CD4-positive, alpha-beta T cell treated with Interleukin-15 for 4 hours (primary cell): Measurements from ENCODE around the gene FGF5.
"Not testable (repeated sequence)": the region's sequence is repeated elsewhere in the genome, so short reads cannot be mapped to it uniquely, and the experiment has no call there.

Experiments
- DNase-seq: peaks from one replicate; pipeline ENCODE4 v3.0.0-alpha.2; 2020; ENCODE audit warnings: low spot score

The FGF5 gene

GRCh38 chr4:80266253-80266901 lies at the start of gene FGF5:
Gene FGF5 (plus strand): TSS chr4:80266664. CDS start chr4:80266825, 161 bp downstream.
- no peak for DNase-seq

GRCh38 chr4:80219301-80220025 lies 47.0 kb upstream of the FGF5 start:
- DNase-seq = no peak

GRCh38 chr4:80220711-80221110 lies 45.8 kb upstream of the FGF5 start:
- DNase-seq = no peak

GRCh38 chr4:80221161-80221560 lies 45.3 kb upstream of the FGF5 start:
- no peak for DNase-seq

GRCh38 chr4:80225595-80225994 lies 40.9 kb upstream of the FGF5 start:
- DNase-seq = no peak

GRCh38 chr4:80226094-80226493 lies 40.4 kb upstream of the FGF5 start:
- no peak for DNase-seq

- no peak for DNase-seq
Measured at GRCh38 chr4:80228460-80228859, 38.0 kb upstream of the FGF5 start.

- DNase-seq = no peak
Measured at GRCh38 chr4:80229128-80229527, 37.3 kb upstream of the FGF5 start.

GRCh38 chr4:80229590-80229989 lies 36.9 kb upstream of the FGF5 start:
- no peak for DNase-seq

- DNase-seq = no peak
Measured at GRCh38 chr4:80231180-80231579, 35.3 kb upstream of the FGF5 start.

- no peak for DNase-seq
Measured at GRCh38 chr4:80232707-80233370, 33.6 kb upstream of the FGF5 start.

- no peak for DNase-seq
Measured at GRCh38 chr4:80233390-80233789, 33.1 kb upstream of the FGF5 start.

GRCh38 chr4:80235451-80235850 lies 31.0 kb upstream of the FGF5 start:
- no peak for DNase-seq

GRCh38 chr4:80237992-80238391 lies 28.5 kb upstream of the FGF5 start:
- no peak for DNase-seq

GRCh38 chr4:80239480-80240150 lies 26.8 kb upstream of the FGF5 start:
- no peak for DNase-seq

GRCh38 chr4:80240976-80241375 lies 25.5 kb upstream of the FGF5 start:
- no peak for DNase-seq

GRCh38 chr4:80243274-80244018 lies 23.0 kb upstream of the FGF5 start:
- no peak for DNase-seq

GRCh38 chr4:80247484-80247883 lies 19.0 kb upstream of the FGF5 start:
- not testable (repeated sequence) for DNase-seq

- DNase-seq = no peak
Measured at GRCh38 chr4:80249144-80249543, 17.3 kb upstream of the FGF5 start.

- no peak for DNase-seq
Measured at GRCh38 chr4:80252427-80252826, 14.0 kb upstream of the FGF5 start.

- no peak for DNase-seq
Measured at GRCh38 chr4:80252953-80253352, 13.5 kb upstream of the FGF5 start.

GRCh38 chr4:80253510-80253909 lies 13.0 kb upstream of the FGF5 start:
- DNase-seq = no peak
